Stimulated activated CD4-positive, alpha-beta T cell treated with anti-CD3 and anti-CD28 coated beads, Interleukin-1b, Interleukin-23, amount 100 ng/mL, for 1 hour (primary cell): ENCODE measurements around the gene ITGA11.

Experiments used
- DNase-seq, 2 donors: peaks; one replicate each; pipeline ENCODE4 v3.0.0-alpha.2; 2020; ENCODE audit warnings: low read depth in 2 of 2

The ITGA11 gene

DNA sequence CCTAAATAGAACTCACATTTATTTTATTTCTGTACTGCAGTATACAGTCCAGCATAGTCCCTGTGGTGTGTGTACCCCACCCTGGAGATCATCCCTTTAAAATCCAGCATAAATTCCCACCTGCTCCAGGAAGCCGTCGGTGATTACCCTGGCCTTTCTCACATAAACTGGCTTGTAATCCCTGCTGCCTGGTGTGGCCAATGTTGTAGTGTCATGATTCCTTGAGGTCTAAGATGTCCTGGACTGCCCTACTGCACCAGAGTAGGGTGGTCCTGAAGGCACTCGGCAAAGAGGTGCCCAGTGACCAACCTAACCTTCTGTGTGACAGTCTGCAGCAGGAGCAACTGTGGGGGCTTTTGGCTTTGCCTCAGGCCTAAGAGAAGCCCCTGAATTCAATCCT is 58.9 kb downstream of the ITGA11 start:
- DNase-seq = no peak

DNA sequence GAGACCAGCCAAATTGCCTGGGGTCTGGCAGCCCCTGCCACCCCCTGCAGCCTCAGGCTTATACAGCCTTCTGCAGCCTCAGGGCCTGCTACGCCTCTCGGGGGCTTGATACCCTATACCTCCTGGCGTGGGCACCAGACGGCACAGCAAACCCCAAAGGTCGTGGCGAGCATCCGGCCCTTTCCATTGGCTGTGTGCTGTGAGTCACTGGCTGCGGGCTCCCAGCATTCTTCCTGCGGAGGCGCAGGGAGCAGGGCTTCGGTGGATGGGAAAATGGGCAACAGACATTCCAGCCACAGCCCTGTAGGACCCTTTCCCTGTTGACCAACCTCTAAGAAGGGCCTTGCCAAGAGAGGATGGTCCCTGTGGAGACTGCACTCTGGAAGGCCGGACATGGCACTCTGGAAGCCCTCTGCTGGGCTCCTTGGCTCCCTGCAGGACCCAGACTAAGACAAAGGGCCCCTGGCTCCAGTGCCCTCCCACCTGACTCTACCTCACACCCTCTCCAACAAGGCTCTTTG is 59.6 kb downstream of the ITGA11 start:
- no peak for DNase-seq

DNA sequence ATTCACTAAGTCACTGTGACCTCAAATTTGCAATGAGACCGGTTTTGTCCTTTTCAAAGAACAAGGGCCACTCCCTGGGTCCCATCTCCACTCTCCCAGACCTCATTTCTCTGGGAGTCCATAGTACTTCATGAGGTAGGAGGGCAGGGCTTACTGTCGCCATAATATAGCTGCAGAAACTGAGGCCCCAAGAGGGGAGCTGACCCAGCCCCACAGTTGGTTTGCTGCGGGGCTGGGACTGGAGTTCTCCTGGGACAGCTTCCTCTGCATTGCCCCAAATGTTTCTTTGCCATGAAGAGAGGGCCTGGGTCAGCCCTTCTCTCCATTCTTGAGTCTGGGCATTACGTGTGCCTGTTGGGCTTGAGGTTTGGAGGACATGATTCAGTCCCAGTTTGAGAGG is 60.1 kb downstream of the ITGA11 start:
- DNase-seq = no peak

DNA sequence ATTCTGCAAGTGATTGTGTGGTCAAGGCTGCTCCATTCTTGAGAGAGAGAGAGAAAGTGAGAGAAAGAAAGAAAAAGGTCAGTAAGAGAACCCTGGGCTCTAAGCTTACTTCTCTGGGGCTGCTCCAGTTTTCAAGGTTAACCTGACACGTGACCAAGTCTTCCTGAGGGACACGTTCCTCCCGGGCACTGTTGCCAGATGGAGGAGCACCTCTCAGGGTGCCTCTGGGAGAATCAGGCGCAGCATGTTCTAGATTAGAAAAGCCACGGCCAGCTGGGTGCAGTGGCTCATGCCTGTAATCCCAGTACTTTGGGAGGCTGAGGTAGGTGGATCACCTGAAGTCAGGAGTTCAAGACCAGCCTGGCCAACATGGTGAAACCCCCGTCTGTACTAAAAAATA is 60.8 kb downstream of the ITGA11 start:
- no peak for DNase-seq

DNA sequence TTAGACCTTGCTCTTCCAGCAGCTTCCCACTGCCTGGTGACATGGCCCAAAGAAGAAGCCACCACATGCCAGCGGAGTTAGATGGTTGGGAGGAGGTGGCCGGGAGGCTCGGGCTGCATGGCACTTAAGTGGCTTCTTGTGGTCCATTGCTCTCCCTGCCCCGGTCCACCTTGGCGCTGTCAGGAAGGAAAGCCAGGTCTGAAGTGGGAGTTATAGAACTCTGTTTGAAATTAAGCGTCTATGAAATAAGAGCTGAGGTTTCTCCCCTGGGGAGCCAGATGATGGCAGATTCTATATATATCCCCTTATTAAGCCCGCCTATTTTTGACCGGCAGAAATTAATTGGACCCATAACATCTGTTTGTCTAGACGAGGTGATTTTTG is 61.2 kb downstream of the ITGA11 start:
- DNase-seq = no peak

DNA sequence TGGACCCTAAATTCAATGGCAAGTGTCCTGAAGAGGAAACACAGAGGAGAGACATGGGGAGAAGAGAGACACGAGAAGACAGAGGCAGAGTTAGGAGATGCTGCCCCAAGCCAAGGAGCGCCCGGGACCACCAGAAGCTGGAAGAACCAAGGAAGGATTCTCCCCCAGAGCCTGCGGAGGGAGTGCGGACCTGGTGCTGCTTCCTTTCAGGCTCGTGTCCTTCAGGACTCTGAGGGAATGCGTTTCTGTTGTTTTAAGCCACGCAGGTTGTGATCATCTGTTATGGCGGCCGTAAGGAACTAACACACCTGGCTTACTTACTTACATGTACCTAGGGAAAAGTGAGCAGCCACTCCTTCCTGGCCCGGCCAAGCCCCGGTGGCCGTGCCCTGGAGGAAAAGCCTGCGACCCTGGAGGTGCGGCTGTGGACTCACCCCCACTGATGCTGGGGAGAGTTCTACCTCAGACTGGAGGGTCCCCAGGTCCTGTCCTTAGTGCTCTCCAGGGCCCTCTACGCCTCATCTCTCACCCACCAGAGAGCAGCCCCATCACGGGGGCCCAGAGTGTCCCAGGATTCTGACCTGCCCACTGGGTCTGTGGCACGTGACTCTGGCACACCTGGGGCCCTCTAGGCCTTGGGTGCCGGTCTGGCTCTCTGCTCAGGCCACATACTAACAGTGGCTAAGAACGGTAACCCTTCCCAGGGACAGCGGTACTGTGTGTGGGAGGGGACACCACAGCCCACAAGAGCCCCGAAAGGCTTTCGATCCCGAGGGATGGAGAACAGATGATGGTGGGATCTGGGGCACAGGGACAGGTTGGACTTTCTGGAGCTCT is 61.8 kb downstream of the ITGA11 start:
- no peak for DNase-seq

DNA sequence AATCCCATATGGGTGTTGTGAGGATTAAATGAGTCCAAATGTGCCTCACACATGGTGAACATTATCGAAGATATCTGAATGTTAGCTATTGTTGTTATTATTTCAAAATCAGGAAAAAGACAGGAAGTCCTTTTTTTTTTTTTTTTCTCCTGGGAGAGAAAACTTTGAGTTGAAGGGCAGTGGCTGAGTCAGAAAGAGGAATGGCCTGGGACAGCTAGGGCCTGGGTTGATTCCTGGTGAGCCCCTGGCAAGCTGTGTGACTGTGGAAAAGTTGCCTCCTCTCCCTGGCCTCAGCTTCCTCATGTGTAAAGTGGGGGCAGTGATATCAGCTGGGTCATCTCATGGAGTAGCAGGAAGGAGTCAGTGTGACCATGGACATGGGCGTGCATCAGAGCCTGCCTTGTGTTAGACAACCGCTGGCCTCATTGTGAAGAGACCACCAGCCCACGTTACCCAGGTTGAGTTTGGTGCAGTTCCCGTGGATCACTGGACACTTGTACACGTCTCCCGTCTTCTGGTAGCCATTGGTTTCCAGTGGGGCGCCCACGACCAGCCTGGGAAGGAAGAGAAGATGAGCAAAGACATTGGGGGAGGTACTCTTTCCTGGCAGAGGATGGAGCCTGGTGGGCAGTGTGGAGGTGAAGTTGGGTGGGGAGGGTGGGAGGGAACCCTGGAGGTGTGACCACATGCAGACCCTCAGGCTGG is 63.1 kb downstream of the ITGA11 start:
- no peak for DNase-seq

DNA sequence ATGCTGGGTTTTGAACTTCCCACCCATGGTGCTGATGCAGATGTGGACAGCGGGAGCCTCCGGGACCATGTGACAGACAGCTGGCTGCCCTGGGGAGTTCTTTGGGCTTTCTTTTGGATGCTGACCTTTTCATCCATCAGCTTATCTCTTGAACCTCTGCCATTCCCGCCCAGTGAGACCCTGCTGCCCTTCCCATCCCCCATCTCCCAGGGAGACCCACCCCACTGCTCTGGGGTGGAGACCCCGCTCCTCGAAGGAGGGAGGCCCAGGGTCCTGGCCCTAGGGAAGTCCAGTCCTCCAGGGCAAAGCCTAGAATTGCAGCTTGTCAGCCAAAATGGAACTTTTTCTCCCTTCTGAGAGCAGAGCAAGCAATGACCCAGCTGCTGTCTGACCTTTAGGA is 64.0 kb downstream of the ITGA11 start:
- no peak for DNase-seq

DNA sequence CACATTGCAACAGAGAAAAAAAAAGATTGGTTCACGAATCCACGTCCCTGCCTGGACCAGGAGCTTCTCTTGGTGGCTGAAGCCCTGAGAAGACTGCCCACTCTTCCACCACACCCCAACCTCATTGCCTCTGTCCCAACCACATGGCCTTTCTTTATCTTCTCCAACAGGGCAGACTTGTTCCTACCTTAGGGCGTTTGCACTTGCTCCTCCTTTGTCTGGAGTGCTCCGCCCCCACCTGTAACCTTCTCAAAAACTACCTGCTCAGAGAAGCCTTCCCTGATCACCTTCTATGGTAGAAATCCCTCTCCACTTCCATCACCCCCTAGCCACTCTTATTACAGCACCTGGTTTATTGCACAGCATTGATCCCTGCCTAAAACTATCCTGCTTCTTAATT is 64.7 kb downstream of the ITGA11 start:
- DNase-seq = no peak

DNA sequence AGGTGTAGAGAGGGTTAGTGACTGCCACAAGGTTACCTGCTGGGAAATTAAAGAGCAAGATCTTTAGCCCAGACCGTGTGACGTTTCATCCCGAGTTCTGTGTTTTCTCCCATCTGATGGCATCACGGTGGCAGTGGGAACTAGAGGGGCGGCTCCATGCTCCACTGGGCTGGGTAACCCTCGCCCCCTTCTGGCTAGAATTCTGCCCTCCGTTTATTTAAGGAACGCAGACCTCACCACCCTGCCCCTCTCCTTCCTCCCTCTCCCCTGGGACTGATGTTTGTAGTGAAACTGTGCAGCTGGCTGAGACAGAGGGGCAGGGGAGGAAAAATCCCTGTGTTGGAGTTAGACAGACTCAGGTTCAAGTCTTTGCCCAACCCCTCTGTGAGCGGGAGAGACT is 65.6 kb downstream of the ITGA11 start:
- DNase-seq = no peak

DNA sequence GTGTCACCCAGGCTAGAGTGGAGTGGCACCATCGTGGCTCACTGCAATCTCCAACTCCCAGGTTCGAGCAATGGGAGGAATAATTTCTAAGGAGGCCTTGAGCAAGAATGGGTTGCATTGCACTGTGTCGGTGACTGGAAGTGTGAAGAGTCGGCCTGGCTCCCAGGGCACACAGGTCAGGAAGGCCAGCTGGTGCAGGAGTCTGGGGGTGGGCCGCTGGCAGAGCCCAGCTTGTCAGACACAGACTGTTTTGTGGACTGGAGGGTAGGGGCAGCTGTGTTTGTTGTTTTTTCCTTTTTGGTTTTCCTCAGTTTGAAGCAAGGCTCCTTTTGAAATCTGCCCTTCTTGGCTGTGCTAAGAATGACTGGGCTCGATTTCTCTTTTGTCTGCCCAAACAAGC is 66.2 kb downstream of the ITGA11 start:
- no peak for DNase-seq

DNA sequence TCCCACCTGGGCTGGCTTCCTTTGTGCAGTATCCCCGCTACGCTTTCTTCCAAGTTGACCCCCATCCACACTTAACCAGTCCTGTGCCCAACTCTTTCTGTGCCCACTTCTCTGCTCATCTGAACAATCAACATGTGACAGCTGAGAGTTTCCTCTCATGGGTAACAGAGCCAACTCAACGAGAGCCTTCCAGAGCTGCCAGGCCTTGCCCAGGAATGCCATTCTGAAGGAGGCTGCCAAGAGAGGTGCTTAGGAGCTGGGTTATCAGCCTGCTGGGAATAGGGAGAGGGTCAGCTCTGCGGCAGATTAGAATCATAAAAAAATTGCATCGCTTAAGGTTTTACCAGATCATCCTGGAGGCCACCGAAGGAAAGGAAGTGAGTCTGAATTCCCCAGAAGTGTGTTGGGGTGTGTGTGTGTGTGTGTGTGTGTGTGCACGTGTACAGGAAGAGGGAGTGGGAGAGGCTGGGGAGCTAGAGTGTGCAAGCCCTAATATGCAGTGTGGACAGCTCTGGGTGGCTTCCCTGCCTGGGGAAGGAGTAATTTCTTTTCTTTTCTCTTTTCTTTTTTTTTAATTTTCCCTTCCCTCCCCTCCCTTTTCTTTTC is 66.7 kb downstream of the ITGA11 start:
- no peak for DNase-seq

DNA sequence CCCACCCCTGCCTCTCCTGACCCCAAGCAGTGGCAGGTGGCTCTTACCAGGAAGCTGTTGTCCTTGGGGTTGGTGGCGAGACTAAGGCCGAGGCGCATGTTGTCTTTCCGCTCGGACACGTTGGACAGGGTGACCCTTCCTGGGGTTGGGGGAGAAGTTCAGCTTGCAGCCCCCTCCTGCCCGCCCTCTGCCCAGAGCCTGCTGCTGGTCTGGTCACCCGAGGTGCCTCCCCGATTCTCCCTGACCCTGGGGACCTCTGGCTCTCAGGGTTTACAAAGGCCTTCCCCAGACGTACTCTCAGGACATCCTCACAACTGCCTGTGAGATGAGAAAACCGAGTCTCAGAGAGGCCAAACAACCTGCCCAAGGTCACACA is 67.3 kb downstream of the ITGA11 start:
- DNase-seq = no peak

DNA sequence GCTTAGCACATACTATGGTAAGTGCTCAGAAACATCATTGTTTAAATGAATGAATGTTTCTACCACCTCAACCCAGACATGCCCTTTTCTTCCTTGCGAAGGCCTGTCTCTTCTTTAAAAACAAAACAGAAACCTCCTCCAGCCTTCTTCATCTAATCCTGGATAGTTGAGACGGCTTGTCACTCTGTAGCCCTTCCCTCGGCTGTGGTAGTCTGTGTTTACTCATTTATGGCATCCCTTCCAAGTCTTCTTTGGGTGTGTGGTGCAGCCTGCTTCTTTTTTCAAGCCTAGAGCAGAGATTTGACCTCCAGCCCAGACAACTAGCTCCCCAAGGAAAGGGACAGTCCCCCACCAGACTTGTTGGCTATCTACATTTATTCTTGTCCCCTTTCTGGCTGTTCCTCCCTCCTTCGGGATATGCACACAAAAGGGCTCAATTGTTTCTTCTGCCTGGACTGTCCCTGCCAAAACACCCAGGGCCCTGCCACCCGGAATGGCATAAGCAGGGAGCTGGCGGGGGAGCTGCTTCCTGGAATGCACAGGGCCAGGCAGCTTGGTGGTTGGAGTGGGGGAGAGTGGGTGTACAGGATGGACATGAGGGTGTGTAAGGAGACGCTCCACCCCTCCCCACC is 67.8 kb downstream of the ITGA11 start:
- no peak for DNase-seq

DNA sequence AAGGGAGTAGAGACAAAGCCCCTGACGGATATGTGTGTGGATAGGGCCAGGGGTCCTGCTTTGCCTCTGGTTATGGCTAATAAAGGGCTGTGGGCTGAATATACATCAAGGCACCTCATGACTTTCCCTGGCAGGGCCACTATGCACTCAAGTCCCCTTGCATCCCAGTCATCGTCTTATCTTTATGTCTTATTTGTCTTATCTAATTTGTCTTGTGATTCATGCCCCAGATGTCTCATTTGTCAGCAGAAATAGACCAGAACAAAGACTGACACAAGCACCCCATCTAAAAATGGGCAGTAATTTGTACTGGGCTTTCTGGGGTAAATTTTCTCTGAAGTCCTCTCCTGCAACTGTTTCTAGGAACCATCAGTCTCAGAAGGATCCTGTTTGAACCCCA is 68.6 kb downstream of the ITGA11 start:
- no peak for DNase-seq

DNA sequence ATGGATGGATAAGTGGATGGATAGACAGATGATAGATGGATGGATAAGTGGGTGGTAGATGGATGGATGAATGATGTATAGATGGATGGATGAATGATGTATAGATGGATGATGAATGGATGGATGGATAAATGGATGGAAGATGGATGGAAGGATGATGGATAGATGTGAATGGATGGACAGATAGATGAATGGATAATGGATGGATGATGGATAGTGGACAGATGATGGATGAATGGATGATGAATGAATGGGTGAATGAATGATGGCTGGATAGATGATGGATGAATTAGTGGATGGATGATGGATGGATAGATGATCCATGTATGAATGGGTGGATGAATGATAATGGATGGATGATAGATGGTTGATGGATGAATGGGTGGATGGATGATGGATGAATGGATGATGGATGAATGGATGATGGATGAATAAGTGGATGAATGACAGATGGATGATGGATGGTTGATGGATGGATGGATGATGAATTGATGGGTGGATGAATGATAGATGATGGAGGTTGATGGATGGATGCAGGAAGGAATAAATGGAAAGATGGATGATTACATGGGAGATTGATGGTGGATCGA is 69.3 kb downstream of the ITGA11 start:
- DNase-seq = no peak

DNA sequence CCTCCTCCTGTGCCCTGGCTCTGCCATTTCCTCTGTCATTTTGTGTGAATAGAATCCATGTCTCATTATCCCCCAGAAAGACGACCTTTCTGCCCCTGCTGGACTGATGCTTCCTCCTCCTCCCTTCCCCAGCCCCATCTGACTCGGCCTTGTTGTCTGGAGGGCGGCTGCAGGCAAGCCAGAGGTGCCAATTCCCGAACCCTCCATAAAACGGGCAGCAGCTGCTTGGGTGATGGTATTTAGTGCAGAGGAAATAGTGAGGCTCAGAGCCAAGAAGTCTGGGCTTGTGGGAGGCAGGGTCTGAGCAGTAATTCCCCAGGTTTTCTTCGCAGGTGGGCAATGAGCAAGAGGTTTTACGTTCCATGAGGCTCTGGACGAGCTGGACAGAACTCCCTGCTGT is 71.2 kb downstream of the ITGA11 start:
- no peak for DNase-seq

DNA sequence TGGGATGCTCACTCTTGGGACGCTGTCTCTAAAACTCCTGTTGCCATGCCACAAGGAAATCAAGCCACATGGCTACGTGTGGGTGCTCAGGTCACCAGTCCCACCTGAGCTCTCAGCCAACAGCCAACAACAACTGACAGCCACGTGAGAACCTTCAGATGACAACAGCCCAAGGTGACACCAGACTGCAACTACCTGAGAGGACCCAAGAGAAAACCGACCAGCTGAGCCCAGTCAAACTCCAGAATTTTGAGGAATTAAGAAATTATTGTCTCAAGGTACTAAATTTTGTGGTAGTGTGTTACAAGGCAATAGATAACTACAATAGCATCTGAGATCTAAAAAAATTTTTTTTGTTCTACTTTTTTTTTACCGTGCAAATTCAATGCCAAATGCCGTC is 75.2 kb downstream of the ITGA11 start:
- DNase-seq = no peak

DNA sequence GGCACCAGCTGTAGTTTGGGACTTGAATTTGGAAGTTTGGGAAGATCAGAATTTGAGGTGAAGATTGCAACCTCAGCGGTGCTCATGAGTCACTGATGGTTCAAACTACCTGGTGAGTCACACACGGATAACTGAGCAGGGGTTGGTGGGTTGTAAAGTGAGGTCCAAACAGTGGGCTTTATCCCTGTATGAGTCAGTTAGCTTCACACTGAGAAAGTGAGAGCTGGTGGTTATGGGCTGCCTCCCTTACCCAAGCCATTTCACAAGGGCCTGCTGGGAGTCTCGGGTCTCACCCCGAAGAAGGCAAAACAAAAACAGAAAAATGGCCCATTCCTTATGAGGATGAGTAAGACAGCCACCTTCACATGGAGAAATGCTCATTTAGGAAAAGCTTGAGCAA is 77.0 kb downstream of the ITGA11 start:
- DNase-seq = no peak

DNA sequence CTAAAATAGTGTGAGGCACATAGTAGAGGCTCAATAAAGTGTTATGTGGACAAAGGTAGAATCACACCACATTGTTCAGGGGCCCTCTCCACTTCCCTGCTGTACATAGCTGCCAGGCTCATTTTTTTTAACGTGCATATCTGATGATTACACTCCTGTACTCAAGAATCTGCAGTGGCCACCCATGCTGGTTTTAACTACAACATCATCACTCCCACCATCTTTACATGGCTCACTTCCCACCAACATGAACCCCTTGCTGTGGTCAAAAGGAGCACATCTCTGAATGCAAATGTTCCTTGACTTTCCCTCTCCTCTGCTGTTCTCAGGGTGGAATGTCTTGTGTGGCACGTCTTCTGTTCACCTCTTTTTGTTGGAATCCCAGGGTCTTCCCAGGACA is 77.7 kb downstream of the ITGA11 start:
- no peak for DNase-seq

DNA sequence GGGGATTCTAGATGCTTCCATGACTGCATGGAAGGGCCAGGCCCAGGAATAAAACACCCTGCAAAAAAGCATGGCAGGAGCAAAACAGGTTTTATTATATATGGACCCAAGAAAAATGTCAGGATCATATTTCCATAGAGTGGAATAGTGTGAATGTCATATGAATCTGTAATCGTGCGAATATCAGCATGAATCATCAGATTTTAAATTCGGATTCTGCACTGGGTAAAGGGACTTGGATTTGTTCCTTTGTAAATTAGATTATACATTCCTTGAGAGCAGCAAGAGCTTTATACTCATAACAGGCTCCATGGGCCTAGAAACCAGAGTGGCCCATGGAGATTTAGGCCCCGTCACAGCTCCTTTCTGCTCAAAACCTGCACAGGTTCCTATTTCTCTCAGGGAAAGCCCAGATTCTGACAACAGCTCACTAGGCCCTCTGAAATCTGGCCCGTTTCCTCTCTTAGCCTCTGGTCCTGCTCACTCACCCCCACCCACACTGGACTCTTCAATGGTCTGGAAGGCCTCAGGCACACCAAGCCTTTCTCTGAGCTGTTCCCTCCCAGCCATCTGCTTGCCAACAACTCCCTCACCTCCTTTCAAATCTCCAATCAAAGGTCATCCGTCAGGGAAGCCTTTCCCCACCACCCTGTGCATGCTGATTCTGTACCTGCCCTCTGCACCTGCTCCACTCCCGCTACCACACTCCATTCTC is 78.4 kb downstream of the ITGA11 start:
- no peak for DNase-seq
